LHCN-M2 (cell line): Measurements from ENCODE around the gene EHMT1. TPM values are rescaled to one million over a fixed set of nuclear protein-coding genes. Genes with fewer than 3 reads are reported as not detected.

Experiments
- DNase-seq: peaks from one replicate; pipeline ENCODE4 v3.0.0-alpha.2; 2012; ENCODE audit warnings: low read depth
- total RNA-seq: library from RNA; depleted of rRNA; stranded (reverse); fragments of >200 nt; gene quantifications from 2 replicates; pipeline ENCODE4 v1.2.3, GENCODE V29; 2014

The EHMT1 gene
- total RNA-seq, 1 experiment from 2014 or later = 43.5 TPM

- no peak for DNase-seq
These were observed 119.9 kb downstream of the EHMT1 start for GRCh38 chr9:137738703-137739102.

GRCh38 chr9:137739371-137740309 is 120.8 kb downstream of the EHMT1 start:
- no peak for DNase-seq

- DNase-seq = peak; percentile 9
These were observed 121.5 kb downstream of the EHMT1 start for GRCh38 chr9:137740312-137740711.

GRCh38 chr9:137741330-137741729 is 122.5 kb downstream of the EHMT1 start:
- DNase-seq = no peak

GRCh38 chr9:137742698-137743097 is 123.9 kb downstream of the EHMT1 start:
- no peak for DNase-seq

- DNase-seq = no peak
These were observed 124.9 kb downstream of the EHMT1 start for GRCh38 chr9:137743695-137744094.

- DNase-seq = no peak
These were observed 125.9 kb downstream of the EHMT1 start for GRCh38 chr9:137744632-137745183.

GRCh38 chr9:137745541-137745991 is 126.8 kb downstream of the EHMT1 start:
- peak; percentile 78 for DNase-seq

- no peak for DNase-seq
These were observed 129.5 kb downstream of the EHMT1 start for GRCh38 chr9:137748311-137748710.

- DNase-seq = no peak
These were observed 129.9 kb downstream of the EHMT1 start for GRCh38 chr9:137748741-137749140.

GRCh38 chr9:137749511-137749910 is 130.7 kb downstream of the EHMT1 start:
- DNase-seq = no peak

- DNase-seq = no peak
These were observed 131.2 kb downstream of the EHMT1 start for GRCh38 chr9:137750007-137750406.

- DNase-seq = no peak
These were observed 131.8 kb downstream of the EHMT1 start for GRCh38 chr9:137750566-137750965.

GRCh38 chr9:137751616-137752015 is 132.8 kb downstream of the EHMT1 start:
- DNase-seq = no peak

GRCh38 chr9:137752426-137752825 is 133.6 kb downstream of the EHMT1 start:
- DNase-seq = no peak

GRCh38 chr9:137753192-137753765 is 134.5 kb downstream of the EHMT1 start:
- no peak for DNase-seq

- no peak for DNase-seq
These were observed 136.6 kb downstream of the EHMT1 start for GRCh38 chr9:137755261-137755927.

- peak; percentile 17 for DNase-seq
These were observed 137.4 kb downstream of the EHMT1 start for GRCh38 chr9:137756045-137756744.

- DNase-seq = peak; percentile 12
These were observed 138.3 kb downstream of the EHMT1 start for GRCh38 chr9:137757139-137757538.

GRCh38 chr9:137757613-137758029 is 138.8 kb downstream of the EHMT1 start:
- DNase-seq = peak; percentile 67

- no peak for DNase-seq
These were observed 139.3 kb downstream of the EHMT1 start for GRCh38 chr9:137758067-137758466.
